B cell (primary cell): ENCODE measurements around the gene FUT7. TPM values are rescaled to one million over a fixed set of nuclear protein-coding genes. Genes with fewer than 3 reads are reported as not detected.

ENCODE experiments used
- ATAC-seq: fragments of 200-7000 bp; cut with Tn5 transposase; one replicate; pipeline ENCODE4 v1.10.0; 2021; ENCODE audit warnings: low read depth, mild to moderate bottlenecking, moderate number of reproducible peaks, moderate library complexity
- CTCF ChIA-PET: fragments of 350-600 bp; sonication (Branson Sonifier 250); formaldehyde crosslinking; loops from one replicate; lab custom pipeline; 2021; ENCODE audit warnings: antibody characterized with exemption, inconsistent platforms; lab: Charles Lee
- POLR2A ChIA-PET: fragments of 350-600 bp; sonication (Branson Sonifier 250); formaldehyde crosslinking; loops from one replicate; lab custom pipeline; 2021; ENCODE audit warnings: antibody characterized with exemption; lab: Charles Lee
- DNase-seq: peaks from one replicate; pipeline ENCODE4 v3.0.0; 2013
- H2AFZ ChIP-seq: 2 replicates; pipeline ENCODE4 v1.6.1; 2012; ENCODE audit warnings: mild to moderate bottlenecking, low read depth, low read length; ENCODE audit not compliant: insufficient read depth, poor library complexity, severe bottlenecking
- H3K27ac ChIP-seq, 2 donors: 1 replicate in 1 of 2; 2 replicates in 1 of 2; pipeline ENCODE4 v1.5.1; 2012 to 2013; ENCODE audit warnings: low read length in 2 of 2, mild to moderate bottlenecking in 2 of 2, moderate library complexity in 1 of 2
- H3K27me3 ChIP-seq, 4 experiments: fragments of 200-600 bp in 1 of 4; sonication (generic) in 1 of 4; replicated peaks in 1 of 4; 1 replicate in 2 of 4; 2 replicates in 2 of 4; pipeline versions ENCODE4 v1.6.1 to v1.7.0; 2013 to 2016; ENCODE audit warnings: low read length in 3 of 4, mild to moderate bottlenecking in 2 of 4, mixed read lengths in 1 of 4, moderate library complexity in 1 of 4; ENCODE audit not compliant: insufficient read depth in 4 of 4, control insufficient read depth in 3 of 4; ENCODE audit errors: control extremely low read depth in 1 of 4
- H3K36me3 ChIP-seq, 2 experiments: replicated peaks in 1 of 2; 1 replicate in 1 of 2; 2 replicates in 1 of 2; pipeline versions ENCODE4 v1.6.1 to v1.7.1; 2013; ENCODE audit warnings: low read length in 1 of 2; ENCODE audit not compliant: insufficient read depth in 2 of 2, control insufficient read depth in 1 of 2; ENCODE audit errors: control extremely low read depth in 1 of 2, extremely low read depth in 1 of 2
- H3K4me1 ChIP-seq, 2 donors: fragments of 200-600 bp in 1 of 2; sonication (generic) in 1 of 2; 1 replicate in 1 of 2; 2 replicates in 1 of 2; pipeline versions ENCODE4 v1.5.1 to v1.6.1; 2013 to 2017; ENCODE audit warnings: low read length in 2 of 2; ENCODE audit not compliant: control insufficient read depth in 2 of 2, insufficient read depth in 2 of 2
- H3K4me2 ChIP-seq: replicated peaks from 2 replicates; pipeline ENCODE3; 2012; ENCODE audit warnings: mild to moderate bottlenecking, low read depth, low read length; ENCODE audit not compliant: poor library complexity, severe bottlenecking
- H3K4me3 ChIP-seq, 5 experiments: fragments of 200-600 bp in 1 of 5; sonication (generic) in 1 of 5; 1 replicate in 3 of 5; 2 replicates in 2 of 5; pipeline versions ENCODE4 v1.5.1 to v1.7.0; 2011 to 2016; ENCODE audit warnings: low read length in 4 of 5, mild to moderate bottlenecking in 4 of 5, low read depth in 2 of 5, control low read depth in 1 of 5, moderate library complexity in 1 of 5; ENCODE audit not compliant: insufficient read depth in 1 of 5; ENCODE audit errors: control extremely low read depth in 1 of 5, extremely low read depth in 1 of 5
- H3K79me2 ChIP-seq: fragments of 200-600 bp; sonication (generic); one replicate; pipeline ENCODE4 v1.6.0; 2016; ENCODE audit warnings: low read length; ENCODE audit not compliant: control insufficient read depth, insufficient read depth
- H3K9ac ChIP-seq: fragments of 200-600 bp; sonication (generic); 2 replicates; pipeline ENCODE4 v1.6.1; 2017; ENCODE audit warnings: mild to moderate bottlenecking, low read length, moderate library complexity
- H3K9me3 ChIP-seq, 3 donors: one replicate each; pipeline versions ENCODE4 v1.6.1 to v1.7.1; 2013; ENCODE audit warnings: low read length in 2 of 3; ENCODE audit not compliant: control insufficient read depth in 2 of 3, insufficient read depth in 1 of 3; ENCODE audit errors: control extremely low read depth in 1 of 3
- H4K20me1 ChIP-seq: 2 replicates; pipeline ENCODE4 v1.6.0; 2012; ENCODE audit warnings: mild to moderate bottlenecking, low read length; ENCODE audit not compliant: insufficient read depth, control insufficient read depth, poor library complexity, severe bottlenecking
- H3K27ac Mint-ChIP-seq: one replicate; pipeline ENCODE4 v1.8.0; 2021; ENCODE audit warnings: mixed read lengths
- H3K27me3 Mint-ChIP-seq: one replicate; pipeline ENCODE4 v1.8.0; 2021; ENCODE audit warnings: mixed read lengths
- H3K4me1 Mint-ChIP-seq: one replicate; pipeline ENCODE4 v1.8.0; 2021; ENCODE audit warnings: mixed read lengths
- H3K4me3 Mint-ChIP-seq: one replicate; pipeline ENCODE4 v1.8.0; 2021; ENCODE audit warnings: mixed read lengths
- H3K9me3 Mint-ChIP-seq: one replicate; pipeline ENCODE4 v1.8.0; 2022; ENCODE audit warnings: mixed read lengths; ENCODE audit not compliant: insufficient read depth
- CTCF ChIP-seq: fragments of 200-600 bp; IDR thresholded peaks from one replicate; pipeline ENCODE4 v1.8.0; 2022; ENCODE audit warnings: antibody characterized with exemption, mild to moderate bottlenecking
- EZH2 ChIP-seq: IDR thresholded peaks from 2 replicates; pipeline ENCODE4 v1.6.1; 2012; ENCODE audit warnings: borderline replicate concordance, low read depth, mild to moderate bottlenecking, moderate library complexity, low read length; ENCODE audit not compliant: insufficient read depth, poor library complexity, severe bottlenecking
- WGBS: methylation state at CpG from one replicate; pipeline ENCODE4 v1.1.5; 2013; ENCODE audit warnings: missing lambda C conversion rate; ENCODE audit not compliant: insufficient coverage; 5-methylcytosine and 5-hydroxymethylcytosine counted together
- intact Hi-C: fragments of 100-400 bp; cut with micrococcal nuclease; formaldehyde crosslinking; loops from one replicate; pipeline ENCODE4 v1.10.0; 2022
- polyA plus RNA-seq: library from polyadenylated mRNA; depleted of rRNA; stranded (reverse); fragments of >200 nt; gene quantifications from 2 replicates; pipeline ENCODE4 v1.2.3, GENCODE V29; 2012
- total RNA-seq, 2 donors: library from RNA; stranded (reverse); fragments of 120-200 nt in 1 of 2; gene quantifications; 1 replicate in 1 of 2; 2 replicates in 1 of 2; pipeline versions ENCODE4 v1.2.3 to v1.2.4, GENCODE V29; 2013 to 2022

FUT7 gene
- total and polyA plus RNA-seq, 2 donors (not counting 1 experiment from before 2014, with no cell fraction given) = 7.3 to 8.2 TPM

- no peak overlapping the region for H3K27ac Mint-ChIP-seq
- ATAC-seq = no peak
- H3K9ac ChIP-seq = no peak overlapping the region
Measured at GRCh38 chr9:137048655-137049543, 17.0 kb upstream of the FUT7 start.

More at GRCh38 chr9:137048655-137049543, 17.0 kb upstream of the FUT7 start:
- peaks cover 0 to 39% (median 0%) of the 10 kb centered on the region in 3 donors for H3K9me3 ChIP-seq
- H3K79me2 ChIP-seq = no peaks in the 10 kb centered on the region
- no peak overlapping the region for H3K4me3 ChIP-seq
- H3K4me1 ChIP-seq = peaks cover 38 to 51% of the 10 kb centered on the region in 2 donors
- ChIA-PET CTCF (interaction anchor here (0.7 to 3.2 kb wide), 4 partner anchors 11 to 250 kb away, joined by 3 to 22 read pairs (median 6); no protein-coding TSS in a partner anchor), POLR2A (no interaction called here)
- Mint-ChIP-seq H3K9me3 (no peaks in the 10 kb centered on the region), H3K4me3 (no peak overlapping the region), H3K4me1 (peaks cover 15% of the 10 kb centered on the region), H3K27me3 (peaks cover 17% of the 10 kb centered on the region)
- 47% methylated on average over 70 of the region's 72 CpGs for WGBS
- no peak overlapping the region for H2AFZ ChIP-seq
- no peak for DNase-seq
- no peak overlapping the region for H3K27ac ChIP-seq
- no peak for TF ChIP-seq EZH2
- no peak for TF ChIP-seq CTCF
- intact Hi-C loops = no loop called here
- peaks cover 5% of the 10 kb centered on the region for H4K20me1 ChIP-seq
- H3K27me3 ChIP-seq = peaks cover 0 to 92% (median 59%) of the 10 kb centered on the region in 4 experiments
- H3K4me2 ChIP-seq = no peak overlapping the region
- H3K36me3 ChIP-seq = no peaks in the 10 kb centered on the region
